PFSK-1 (cell line): ENCODE data around the gene OSCP1.

Experiments used
- FOXP2 ChIP-seq: optimal IDR thresholded peaks from 2 replicates; pipeline ENCODE3; 2011; ENCODE audit warnings: borderline replicate concordance, control low read depth, inconsistent platforms; ENCODE audit not compliant: insufficient read depth; ENCODE audit errors: extremely low read length, extremely low read depth
- POLR2AphosphoS5 ChIP-seq: IDR thresholded peaks from 2 replicates; pipeline ENCODE4 v1.6.1; 2012; ENCODE audit warnings: low read depth, mild to moderate bottlenecking, control low read depth, low read length, moderate library complexity
- REST ChIP-seq, 2 experiments: IDR thresholded peaks; 2 replicates each; pipeline versions ENCODE4 v1.6.1 to v1.8.0; 2011 to 2012; ENCODE audit warnings: low read depth in 2 of 2, low read length in 2 of 2, control low read depth in 1 of 2, inconsistent platforms in 1 of 2, mild to moderate bottlenecking in 1 of 2, moderate library complexity in 1 of 2; ENCODE audit not compliant: insufficient read depth in 1 of 2
- SIN3A ChIP-seq: IDR thresholded peaks from 2 replicates; pipeline ENCODE4 v1.6.1; 2012; ENCODE audit warnings: mild to moderate bottlenecking, low read length, moderate library complexity, borderline replicate concordance; ENCODE audit not compliant: insufficient read depth
- TAF1 ChIP-seq: IDR thresholded peaks from 2 replicates; pipeline ENCODE4 v1.6.1; 2012; ENCODE audit warnings: low read length, control low read depth, borderline replicate concordance; ENCODE audit not compliant: insufficient read depth

The OSCP1 gene

DNA sequence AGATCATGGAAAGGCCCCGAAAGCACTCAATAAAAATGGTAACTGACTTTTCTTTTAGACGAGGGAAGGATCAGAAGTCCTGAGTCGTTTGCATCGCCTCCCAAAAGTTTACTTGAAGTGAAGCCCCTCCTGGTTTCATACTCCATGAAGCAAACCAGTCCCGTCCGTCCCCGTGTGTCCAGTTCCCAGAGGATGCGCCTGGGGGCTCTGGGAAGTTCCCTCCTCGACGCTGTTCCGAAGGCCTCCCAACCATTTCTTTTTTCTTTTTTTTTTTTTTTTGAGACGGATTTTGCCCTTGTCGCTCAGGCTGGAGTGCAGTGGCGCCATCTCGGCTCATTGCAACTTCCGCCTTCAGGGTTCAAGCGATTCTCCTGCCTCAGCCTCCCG, 661 bp upstream of the OSCP1 start:
- no peak for TF ChIP-seq SIN3A
- no peak for TF ChIP-seq TAF1
- TF ChIP-seq POLR2AphosphoS5: no peak
- TF ChIP-seq REST (IDR thresholded peaks at IDR 0.05; ENCODE audit: insufficient read depth in 1 of 2, low read depth in 2 of 2, low read length in 2 of 2): no peak

DNA sequence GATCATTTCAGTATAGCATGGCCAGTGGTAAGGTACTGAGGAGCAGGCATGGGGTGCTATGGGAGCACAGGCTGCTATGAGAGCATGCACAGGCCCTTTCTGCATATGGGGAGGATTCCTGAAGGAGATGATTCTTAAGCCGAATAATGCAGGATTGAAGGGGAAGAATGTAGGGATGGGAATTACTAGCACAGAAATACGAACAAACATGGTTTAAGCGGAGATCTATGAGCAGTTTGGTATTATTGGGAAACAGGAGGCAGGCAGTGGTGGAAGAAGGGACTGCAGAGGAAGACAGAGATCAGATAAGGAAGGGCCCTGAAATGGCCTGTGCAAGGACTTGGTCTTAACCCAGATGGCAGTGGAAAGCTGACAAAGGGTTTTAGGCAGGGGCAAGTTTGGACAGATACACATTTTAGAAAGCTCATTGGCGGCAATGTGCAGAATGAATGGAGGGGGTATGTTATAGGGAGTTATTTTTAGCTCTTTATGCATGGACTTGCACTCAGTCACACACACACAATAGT, 1.7 kb downstream of the OSCP1 start:
- TF ChIP-seq TAF1: no peak
- no peak for TF ChIP-seq FOXP2
- TF ChIP-seq SIN3A: no peak
- no peak for TF ChIP-seq POLR2AphosphoS5
- TF ChIP-seq REST (IDR thresholded peaks at IDR 0.05; ENCODE audit: insufficient read depth in 1 of 2, low read depth in 2 of 2, low read length in 2 of 2): no peak

GRCh38 chr1:36447450-36447849, 2.8 kb downstream of the OSCP1 start:
- TF ChIP-seq TAF1 (no peak), SIN3A (no peak), FOXP2 (no peak)

- TF ChIP-seq FOXP2 (no peak), REST (IDR thresholded peaks at IDR 0.05; ENCODE audit: insufficient read depth in 1 of 2, low read depth in 2 of 2, low read length in 2 of 2) (no peak), TAF1 (no peak), SIN3A (no peak), POLR2AphosphoS5 (no peak)
Observed at GRCh38 chr1:36446746-36447145, 3.5 kb downstream of the OSCP1 start.

DNA sequence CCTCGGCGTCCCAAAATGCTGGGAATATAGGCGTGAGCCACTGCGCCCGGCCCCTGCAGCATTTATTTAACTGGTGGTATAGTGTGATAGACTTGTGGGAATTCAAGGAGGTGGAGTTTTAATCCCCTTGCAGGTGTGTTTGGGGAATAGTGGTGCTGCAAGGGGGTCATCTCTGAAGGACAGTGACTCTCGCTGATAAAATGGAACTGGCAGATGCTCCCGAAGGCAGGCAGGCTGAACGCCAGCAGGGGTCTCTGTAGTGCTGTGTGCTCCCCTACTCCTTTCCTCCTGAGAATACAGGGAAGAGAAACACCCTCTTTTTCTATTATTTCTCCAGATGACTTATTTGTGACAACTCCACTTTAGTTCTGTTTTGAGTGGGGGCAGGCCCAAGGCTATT, 4.0 kb downstream of the OSCP1 start:
- TF ChIP-seq REST (IDR thresholded peaks at IDR 0.05; ENCODE audit: insufficient read depth in 1 of 2, low read depth in 2 of 2, low read length in 2 of 2) (no peak), SIN3A (no peak), TAF1 (no peak), FOXP2 (no peak), POLR2AphosphoS5 (no peak)
